Hepatocyte (in vitro differentiated cells): ENCODE data around the gene TACC2. TPM values are rescaled to one million over a fixed set of nuclear protein-coding genes. Genes with fewer than 3 reads are reported as not detected.

Experiments
- DNase-seq: peaks from one replicate; pipeline ENCODE4 v3.0.0-alpha.2; 2016; ENCODE audit warnings: low spot score
- H2AFZ ChIP-seq: fragments of 200-600 bp; sonication (generic); 2 replicates; pipeline ENCODE4 v1.6.0; 2016; ENCODE audit warnings: antibody characterized with exemption, mild to moderate bottlenecking
- H3K27ac ChIP-seq: fragments of 200-600 bp; sonication (generic); 2 replicates; pipeline ENCODE4 v1.5.1; 2016; ENCODE audit warnings: mild to moderate bottlenecking
- H3K27me3 ChIP-seq: fragments of 200-600 bp; sonication (generic); 2 replicates; pipeline ENCODE4 v1.6.1; 2016
- H3K36me3 ChIP-seq: fragments of 200-600 bp; sonication (generic); replicated peaks from 2 replicates; pipeline ENCODE4 v1.5.1; 2016; ENCODE audit warnings: low read depth; ENCODE audit not compliant: insufficient read depth
- H3K4me1 ChIP-seq: fragments of 200-600 bp; sonication (generic); 2 replicates; pipeline ENCODE4 v1.5.1; 2016; ENCODE audit warnings: mild to moderate bottlenecking, moderate library complexity; ENCODE audit not compliant: insufficient read depth
- H3K4me2 ChIP-seq: fragments of 200-600 bp; sonication (generic); 2 replicates; pipeline ENCODE4 v1.6.0; 2016
- H3K4me3 ChIP-seq: fragments of 200-600 bp; sonication (generic); 2 replicates; pipeline ENCODE4 v1.5.1; 2016; ENCODE audit warnings: mild to moderate bottlenecking
- H3K79me2 ChIP-seq: fragments of 200-600 bp; sonication (generic); 2 replicates; pipeline ENCODE4 v1.6.0; 2017; ENCODE audit warnings: mild to moderate bottlenecking
- H3K9me2 ChIP-seq: fragments of 200-600 bp; sonication (generic); replicated peaks from 2 replicates; pipeline ENCODE4 v1.6.0; 2017; ENCODE audit warnings: mild to moderate bottlenecking; ENCODE audit not compliant: insufficient read depth
- H3K9me3 ChIP-seq: fragments of 200-600 bp; sonication (generic); 2 replicates; pipeline ENCODE4 v1.5.1; 2016; ENCODE audit warnings: low read depth, mild to moderate bottlenecking
- H4K20me1 ChIP-seq: fragments of 200-600 bp; sonication (generic); 2 replicates; pipeline ENCODE4 v1.6.0; 2016; ENCODE audit warnings: mild to moderate bottlenecking; ENCODE audit not compliant: insufficient read depth, poor library complexity, severe bottlenecking
- EZH2 ChIP-seq: fragments of 200-600 bp; sonication (generic); IDR thresholded peaks from 2 replicates; pipeline ENCODE4 v1.6.1; 2016; ENCODE audit warnings: antibody characterized with exemption, mild to moderate bottlenecking, borderline replicate concordance
- EZH2phosphoT487 ChIP-seq: fragments of 200-600 bp; sonication (generic); IDR thresholded peaks from one replicate; pipeline ENCODE4 v1.6.1; 2018; ENCODE audit warnings: antibody characterized with exemption, mild to moderate bottlenecking, low read depth, moderate library complexity; ENCODE audit not compliant: unreplicated experiment, severe bottlenecking
- WGBS: methylation state at CpG from one replicate; pipeline ENCODE4 v1.1.6; 2016; ENCODE audit warnings: low lambda C conversion rate; ENCODE audit errors: missing lambda C conversion rate; 5-methylcytosine and 5-hydroxymethylcytosine counted together
- polyA plus RNA-seq: library from polyadenylated mRNA; unstranded; fragments of >200 nt; fragmentation: Nextera tagmentation; extraction: Ambion mirVana; gene quantifications from 2 replicates; pipeline ENCODE4 v1.2.1, GENCODE V29; 2016
- total RNA-seq: library from RNA; depleted of rRNA; stranded (reverse); fragments of >200 nt; gene quantifications from 2 replicates; pipeline ENCODE4 v1.2.3, GENCODE V29; 2014
- TF ChIP-seq, protein P1 (sequence below): fragments of 200-600 bp; sonication (generic); IDR thresholded peaks from 2 replicates; pipeline ENCODE4 v1.5.1; 2016; ENCODE audit warnings: antibody characterized with exemption, mild to moderate bottlenecking; ENCODE audit not compliant: poor library complexity

TACC2 gene
- total and polyA plus RNA-seq, 2 experiments from 2014 or later: 20.0 to 34.6 TPM

DNA sequence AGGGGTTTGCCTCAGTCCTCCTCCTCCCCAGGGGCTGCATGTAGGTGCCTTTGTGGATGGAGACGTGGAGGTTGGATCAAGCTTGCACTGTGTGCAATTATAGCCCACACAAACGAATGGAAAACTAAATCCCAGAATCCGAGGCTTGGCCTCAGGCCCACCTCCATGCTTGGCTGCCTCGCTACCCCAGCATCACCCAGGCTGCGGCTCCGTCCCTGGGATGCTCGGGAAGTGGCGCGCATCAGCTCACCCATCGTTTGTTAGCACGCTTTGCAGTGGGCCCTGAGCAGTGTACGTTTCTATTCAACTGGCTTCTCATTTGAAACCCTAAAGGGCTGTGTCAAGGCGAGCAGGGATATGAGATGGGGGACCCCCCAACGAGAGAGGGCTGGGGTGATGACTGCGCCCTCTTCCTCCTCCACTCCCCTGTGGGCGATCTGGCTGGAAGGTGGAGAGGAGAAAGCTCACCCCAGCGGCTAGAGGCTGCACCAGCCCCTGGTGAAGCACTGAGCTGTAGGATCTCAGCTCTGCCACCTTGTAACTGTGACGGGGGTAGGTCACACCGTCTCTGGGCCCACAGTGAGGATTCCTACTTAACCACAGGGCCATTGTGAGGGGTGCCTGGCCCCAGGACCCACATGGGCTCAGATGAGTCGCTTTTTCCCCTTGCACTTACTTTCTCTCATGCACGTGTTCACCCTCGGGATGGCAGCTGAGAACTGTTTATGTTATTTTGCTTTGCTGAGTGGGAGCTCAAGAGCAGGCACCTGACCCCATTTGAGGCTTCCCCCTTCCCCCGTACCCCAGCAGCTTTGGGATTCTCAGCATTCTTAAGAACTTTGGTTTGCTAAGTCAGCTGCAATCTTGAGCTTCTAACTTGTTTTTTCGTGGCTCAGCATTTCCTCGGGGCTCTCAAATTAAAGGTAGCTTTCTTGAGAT, 269.4 kb downstream of the TACC2 start:
- WGBS: 79% methylated on average over 25 of the region's 25 CpGs
- Histone ChIP-seq H3K4me3 (no peak overlapping the region), H3K27ac (no peak overlapping the region), H3K4me1 (peaks cover under 1% of the 10 kb centered on the region), H3K27me3 (no peaks in the 10 kb centered on the region), H3K9me2 (no peaks in the 10 kb centered on the region), H3K36me3 (peaks cover 4% of the 10 kb centered on the region), H2AFZ (no peak overlapping the region), H4K20me1 (no peaks in the 10 kb centered on the region), H3K9me3 (peaks cover 18% of the 10 kb centered on the region), H3K4me2 (no peak overlapping the region), H3K79me2 (no peaks in the 10 kb centered on the region)
- DNase-seq: peak; percentile 35
- TF ChIP-seq, protein P1, sequence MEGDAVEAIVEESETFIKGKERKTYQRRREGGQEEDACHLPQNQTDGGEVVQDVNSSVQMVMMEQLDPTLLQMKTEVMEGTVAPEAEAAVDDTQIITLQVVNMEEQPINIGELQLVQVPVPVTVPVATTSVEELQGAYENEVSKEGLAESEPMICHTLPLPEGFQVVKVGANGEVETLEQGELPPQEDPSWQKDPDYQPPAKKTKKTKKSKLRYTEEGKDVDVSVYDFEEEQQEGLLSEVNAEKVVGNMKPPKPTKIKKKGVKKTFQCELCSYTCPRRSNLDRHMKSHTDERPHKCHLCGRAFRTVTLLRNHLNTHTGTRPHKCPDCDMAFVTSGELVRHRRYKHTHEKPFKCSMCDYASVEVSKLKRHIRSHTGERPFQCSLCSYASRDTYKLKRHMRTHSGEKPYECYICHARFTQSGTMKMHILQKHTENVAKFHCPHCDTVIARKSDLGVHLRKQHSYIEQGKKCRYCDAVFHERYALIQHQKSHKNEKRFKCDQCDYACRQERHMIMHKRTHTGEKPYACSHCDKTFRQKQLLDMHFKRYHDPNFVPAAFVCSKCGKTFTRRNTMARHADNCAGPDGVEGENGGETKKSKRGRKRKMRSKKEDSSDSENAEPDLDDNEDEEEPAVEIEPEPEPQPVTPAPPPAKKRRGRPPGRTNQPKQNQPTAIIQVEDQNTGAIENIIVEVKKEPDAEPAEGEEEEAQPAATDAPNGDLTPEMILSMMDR: no peak
- TF ChIP-seq EZH2 (no peak), EZH2phosphoT487 (no peak)

DNA sequence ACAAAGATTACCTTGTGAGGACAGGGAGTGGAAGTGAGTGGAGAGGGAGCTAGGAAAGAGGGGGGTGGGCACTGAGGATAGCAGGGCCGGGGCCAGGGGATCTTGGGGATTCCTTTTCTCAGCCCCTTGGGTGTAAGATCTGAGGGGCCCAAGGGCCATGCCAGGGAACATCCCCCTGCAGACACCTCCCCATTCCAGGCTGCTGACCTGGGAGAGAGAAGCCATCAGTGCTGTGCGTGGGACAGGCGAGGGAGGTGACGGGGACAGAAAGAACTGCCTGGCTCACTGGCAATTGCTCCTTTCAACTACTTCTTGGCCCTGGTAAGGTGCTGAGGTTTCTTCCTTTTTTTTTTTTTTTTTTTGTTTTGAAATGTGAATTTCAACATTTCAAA, 270.1 kb downstream of the TACC2 start:
- Histone ChIP-seq H3K9me2 (no peaks in the 10 kb centered on the region), H3K4me2 (no peak overlapping the region), H3K79me2 (no peaks in the 10 kb centered on the region), H3K9me3 (peaks cover 18% of the 10 kb centered on the region), H2AFZ (no peak overlapping the region), H3K27me3 (no peaks in the 10 kb centered on the region), H3K4me1 (peaks cover 7% of the 10 kb centered on the region), H3K27ac (no peak overlapping the region), H3K36me3 (peaks cover 4% of the 10 kb centered on the region), H3K4me3 (no peak overlapping the region), H4K20me1 (no peaks in the 10 kb centered on the region)
- 83% methylated on average over 4 of the region's 4 CpGs for WGBS
- TF ChIP-seq EZH2phosphoT487 (no peak), EZH2 (no peak)
- TF ChIP-seq, protein P1: no peak
- no peak for DNase-seq

DNA sequence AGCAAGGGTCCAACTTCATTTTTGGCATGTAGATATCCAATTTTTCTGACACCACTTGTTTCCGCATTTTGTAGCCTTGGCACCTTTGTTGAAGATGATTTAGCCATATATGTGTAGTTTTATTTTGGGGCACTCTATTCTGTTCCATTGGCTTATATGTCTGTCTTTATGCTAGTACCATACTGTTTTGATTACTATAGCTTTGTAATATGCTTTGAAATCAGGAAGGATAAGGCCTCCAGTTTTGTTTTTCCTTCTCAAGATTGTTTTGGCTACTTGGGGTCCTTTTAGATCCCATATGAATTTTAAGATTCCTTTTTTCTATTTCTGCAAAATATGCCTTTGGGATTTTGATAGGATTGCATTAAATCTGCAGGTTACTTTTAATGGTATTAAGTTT, 272.6 kb downstream of the TACC2 start:
- H3K9me2 ChIP-seq: no peaks in the 10 kb centered on the region
- H4K20me1 ChIP-seq: no peaks in the 10 kb centered on the region
- H3K9me3 ChIP-seq: peaks cover 18% of the 10 kb centered on the region
- 97% methylated on average over 1 of the region's 1 CpG for WGBS
- no peak overlapping the region for H3K27ac ChIP-seq
- H3K4me2 ChIP-seq: no peak overlapping the region
- no peak overlapping the region for H2AFZ ChIP-seq
- peaks cover 4% of the 10 kb centered on the region for H3K36me3 ChIP-seq
- no peaks in the 10 kb centered on the region for H3K27me3 ChIP-seq
- no peak for DNase-seq
- no peak overlapping the region for H3K4me3 ChIP-seq
- peaks cover 27% of the 10 kb centered on the region for H3K4me1 ChIP-seq
- TF ChIP-seq, protein P1: no peak
- TF ChIP-seq EZH2: no peak
- no peak for TF ChIP-seq EZH2phosphoT487
- H3K79me2 ChIP-seq: no peaks in the 10 kb centered on the region
